Body of pancreas (tissue), 4 donors: ENCODE data around the gene AHI1.

ENCODE experiments used
- CTCF ChIP-seq, 7 experiments: fragments of 450-650 bp in 4 of 7; fragments of 200-600 bp in 3 of 7; sonication (generic) in 3 of 7; IDR thresholded peaks; one replicate each; pipeline ENCODE4 v1.5.1; 2016 to 2019; ENCODE audit warnings: antibody characterized with exemption in 7 of 7
- POLR2A ChIP-seq, 3 donors: fragments of 450-650 bp; IDR thresholded peaks; one replicate each; pipeline ENCODE4 v1.6.1; 2016; ENCODE audit warnings: antibody characterized with exemption in 3 of 3, mild to moderate bottlenecking in 2 of 3

GRCh38 chr6:135318738-135319469, 178.6 kb downstream of the AHI1 start:
- TF ChIP-seq CTCF (IDR thresholded peaks at IDR 0.05) (no peak), POLR2A (IDR thresholded peaks at IDR 0.05) (no peak)
